SK-N-SH treated with all-trans-retinoic acid at 6 μM for 48 hours (cell line): ENCODE data around the gene GALNT12.

Source experiments
- ARNTL ChIP-seq: fragments of 450-650 bp; formaldehyde crosslinking; IDR thresholded peaks from 2 replicates; pipeline ENCODE4 v1.5.0; 2020; ENCODE audit warnings: low read depth, mild to moderate bottlenecking, moderate library complexity, borderline replicate concordance
- GLIS3 ChIP-seq: fragments of 250-450 bp; sonication (Bioruptor Pico); IDR thresholded peaks from 2 replicates; pipeline ENCODE4 v1.5.0; 2020; ENCODE audit warnings: mild to moderate bottlenecking, moderate library complexity
- TCF4 ChIP-seq: fragments of 250-450 bp; sonication (Bioruptor Pico); IDR thresholded peaks from 2 replicates; pipeline ENCODE4 v1.8.0; 2021; ENCODE audit warnings: mild to moderate bottlenecking, moderate library complexity, borderline replicate concordance
- ZFP3 ChIP-seq: fragments of 250-450 bp; sonication (Bioruptor Pico); IDR thresholded peaks from 2 replicates; pipeline ENCODE4 v1.5.0; 2020; ENCODE audit warnings: mild to moderate bottlenecking, moderate library complexity
- ZNF70 ChIP-seq: fragments of 450-650 bp; formaldehyde crosslinking; IDR thresholded peaks from 2 replicates; pipeline ENCODE4 v1.5.0; 2020; ENCODE audit warnings: mild to moderate bottlenecking, moderate library complexity
- ZNF8 ChIP-seq: fragments of 450-650 bp; formaldehyde crosslinking; IDR thresholded peaks from 2 replicates; pipeline ENCODE4 v1.5.0; 2020; ENCODE audit warnings: mild to moderate bottlenecking, moderate library complexity

DNA sequence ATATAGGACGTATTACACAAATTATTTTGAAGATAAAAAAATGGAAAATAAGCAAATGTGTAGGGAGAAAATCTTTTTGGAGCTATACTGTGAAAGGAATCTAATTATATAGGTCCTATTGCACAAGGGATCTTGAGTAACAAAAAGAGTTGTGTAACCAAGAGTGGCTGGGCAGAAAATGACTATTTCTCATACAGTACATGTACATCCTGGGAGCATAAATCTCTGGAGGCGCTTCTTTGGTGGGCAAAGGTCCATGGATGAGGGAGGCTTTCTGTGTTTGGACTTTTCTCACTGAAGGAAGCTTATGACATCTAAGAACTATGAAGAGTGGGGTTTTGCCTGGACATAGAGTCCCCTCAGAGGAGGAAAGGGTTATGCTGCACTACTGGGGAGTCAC lies 40.9 kb upstream of the GALNT12 start:
- TF ChIP-seq TCF4 (CRISPR knock-in tag) (no peak), ZFP3 (CRISPR knock-in tag) (no peak), GLIS3 (CRISPR knock-in tag) (no peak), ZNF70 (CRISPR knock-in tag) (no peak), ZNF8 (no peak), ARNTL (CRISPR knock-in tag) (no peak)
